HT-29 (cell line): ENCODE results near the gene STRN4. TPM values are rescaled to one million over a fixed set of nuclear protein-coding genes. Genes with fewer than 3 reads are reported as not detected.
"Not testable (repeated sequence)": the region's sequence is repeated elsewhere in the genome, so short reads cannot be mapped to it uniquely, and the experiment has no call there.

Source experiments
- DNase-seq: peaks from one replicate; pipeline ENCODE4 v3.0.0-alpha.2; 2015; ENCODE audit warnings: low spot score
- total RNA-seq: library from RNA; depleted of rRNA; stranded (reverse); fragments of >200 nt; shearing (Covaris generic); gene quantifications from 2 replicates; pipeline ENCODE4 v1.2.3, GENCODE V29; 2014; rRNA removed

Gene STRN4, protein sequence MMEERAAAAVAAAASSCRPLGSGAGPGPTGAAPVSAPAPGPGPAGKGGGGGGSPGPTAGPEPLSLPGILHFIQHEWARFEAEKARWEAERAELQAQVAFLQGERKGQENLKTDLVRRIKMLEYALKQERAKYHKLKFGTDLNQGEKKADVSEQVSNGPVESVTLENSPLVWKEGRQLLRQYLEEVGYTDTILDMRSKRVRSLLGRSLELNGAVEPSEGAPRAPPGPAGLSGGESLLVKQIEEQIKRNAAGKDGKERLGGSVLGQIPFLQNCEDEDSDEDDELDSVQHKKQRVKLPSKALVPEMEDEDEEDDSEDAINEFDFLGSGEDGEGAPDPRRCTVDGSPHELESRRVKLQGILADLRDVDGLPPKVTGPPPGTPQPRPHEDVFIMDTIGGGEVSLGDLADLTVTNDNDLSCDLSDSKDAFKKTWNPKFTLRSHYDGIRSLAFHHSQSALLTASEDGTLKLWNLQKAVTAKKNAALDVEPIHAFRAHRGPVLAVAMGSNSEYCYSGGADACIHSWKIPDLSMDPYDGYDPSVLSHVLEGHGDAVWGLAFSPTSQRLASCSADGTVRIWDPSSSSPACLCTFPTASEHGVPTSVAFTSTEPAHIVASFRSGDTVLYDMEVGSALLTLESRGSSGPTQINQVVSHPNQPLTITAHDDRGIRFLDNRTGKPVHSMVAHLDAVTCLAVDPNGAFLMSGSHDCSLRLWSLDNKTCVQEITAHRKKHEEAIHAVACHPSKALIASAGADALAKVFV
- 229 and 268 TPM in 2 replicates for total RNA-seq

GRCh38 chr19:46746281-46747057 lies at the start of gene STRN4:
Gene STRN4, minus strand, starts transcription at chr19:46746450. Its CDS starts 20 bp downstream, at chr19:46746430.
- DNase-seq: peak; percentile 64

- no peak for DNase-seq
Observed at GRCh38 chr19:46791944-46792343, 45.7 kb upstream of the STRN4 start.

GRCh38 chr19:46789371-46789770 lies 43.1 kb upstream of the STRN4 start:
- no peak for DNase-seq

DNA sequence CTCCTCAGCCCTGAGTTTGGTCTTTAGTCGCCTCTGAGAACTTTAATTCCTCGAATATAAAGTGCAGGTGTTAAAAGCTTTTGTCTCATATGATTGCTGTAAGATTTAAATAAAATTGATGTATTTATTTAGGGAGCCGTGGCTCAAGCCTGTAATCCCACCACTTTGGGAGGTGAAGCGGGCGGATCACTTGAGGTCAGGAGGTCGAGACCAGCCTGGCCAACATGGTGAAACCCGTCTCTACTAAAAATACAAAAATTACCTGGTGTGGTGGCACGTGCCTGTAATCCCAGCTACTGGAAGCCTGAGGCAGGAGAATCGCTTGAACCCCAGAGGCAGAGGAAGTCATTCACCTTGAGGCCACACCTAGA lies 42.7 kb upstream of the STRN4 start:
- no peak for DNase-seq

DNA sequence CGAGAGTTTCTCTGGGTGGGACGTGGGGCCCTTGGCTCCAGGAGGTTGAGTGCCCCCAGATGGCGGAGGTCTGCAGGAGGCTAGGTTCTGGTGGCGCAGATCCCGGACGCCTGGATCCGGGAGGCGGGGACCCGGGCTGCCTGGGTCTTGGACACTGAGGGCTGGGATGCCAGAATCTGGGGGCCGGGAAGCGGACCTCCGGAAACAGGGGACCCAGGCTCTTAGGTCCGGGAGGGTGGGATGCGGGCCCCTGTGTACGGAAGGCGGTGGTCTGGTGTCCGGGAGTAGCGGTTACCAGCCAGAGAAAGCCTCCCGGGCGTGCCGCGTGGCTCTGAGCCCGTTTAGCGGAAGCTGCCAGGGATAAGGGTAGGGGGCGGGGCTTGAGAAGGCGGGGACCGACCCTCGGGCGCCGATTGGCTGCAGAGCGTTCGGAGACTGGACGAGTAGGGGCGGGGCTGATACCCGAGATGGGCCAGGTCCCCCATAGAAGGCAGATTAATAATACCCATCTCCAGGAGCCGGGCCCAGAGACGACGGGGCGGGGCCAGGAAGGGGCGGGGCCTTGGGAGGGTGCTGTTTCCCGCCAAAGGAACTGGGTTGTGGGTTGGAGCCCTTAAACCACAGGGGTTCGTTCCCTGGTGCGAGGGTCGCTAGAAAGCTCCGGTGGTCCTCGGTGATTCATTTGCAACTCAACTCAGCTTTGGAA lies 42.2 kb upstream of the STRN4 start, which contains the start of gene SLC1A5:
SLC1A5 (minus strand) TSS at position 333 of the 706 bp plus-strand sequence. CDS start 629 bp downstream, outside the sequence.
- DNase-seq: peak; percentile 100

DNA sequence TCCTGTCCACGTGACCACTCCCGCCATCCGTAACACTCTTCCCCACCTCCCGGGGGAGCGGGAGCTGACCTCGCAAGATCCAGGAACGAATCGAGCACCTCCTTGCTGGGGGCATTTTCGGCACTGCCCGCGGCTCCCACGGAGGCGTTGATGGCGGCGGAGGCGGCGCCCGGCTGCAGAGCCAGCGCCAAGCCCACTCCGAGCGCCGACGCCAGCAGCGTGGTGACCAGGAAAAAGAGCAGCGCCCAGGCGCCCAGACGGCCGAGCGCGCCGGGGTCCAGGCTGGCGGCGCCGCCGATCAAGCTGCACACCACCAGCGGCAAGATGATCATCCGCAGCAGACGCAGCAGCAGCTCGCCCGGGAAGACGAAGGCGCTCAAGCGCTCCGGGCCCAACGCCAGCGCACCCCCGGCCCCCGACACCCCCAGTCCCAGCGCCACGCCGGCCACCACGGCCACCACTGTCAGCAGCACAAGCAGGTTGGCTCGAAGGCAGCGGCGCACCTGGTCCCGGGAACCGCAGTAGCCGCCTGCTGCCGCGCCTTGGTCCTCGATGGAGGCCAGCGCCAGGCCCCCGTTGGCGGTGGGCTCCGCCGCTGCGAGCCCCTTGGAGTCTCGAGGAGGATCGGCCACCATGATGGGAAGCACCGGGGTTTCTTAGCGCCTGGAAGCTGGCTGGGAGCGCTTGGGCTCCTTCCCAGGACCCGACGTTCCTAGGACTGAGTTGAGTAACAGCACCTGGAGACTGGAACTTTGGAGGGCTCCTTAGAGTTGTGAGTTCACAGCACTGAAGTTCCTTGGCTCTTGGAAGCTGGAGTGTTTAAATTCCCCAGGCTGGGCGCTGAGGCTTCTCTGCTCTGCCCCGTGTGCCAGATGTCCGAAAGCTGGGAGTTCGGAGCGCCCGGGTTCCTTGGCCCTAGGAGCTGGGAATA lies 41.3 kb upstream of the STRN4 start:
- peak; percentile 80 for DNase-seq

GRCh38 chr19:46787040-46787330 lies 40.7 kb upstream of the STRN4 start:
- peak; percentile 84 for DNase-seq

DNA sequence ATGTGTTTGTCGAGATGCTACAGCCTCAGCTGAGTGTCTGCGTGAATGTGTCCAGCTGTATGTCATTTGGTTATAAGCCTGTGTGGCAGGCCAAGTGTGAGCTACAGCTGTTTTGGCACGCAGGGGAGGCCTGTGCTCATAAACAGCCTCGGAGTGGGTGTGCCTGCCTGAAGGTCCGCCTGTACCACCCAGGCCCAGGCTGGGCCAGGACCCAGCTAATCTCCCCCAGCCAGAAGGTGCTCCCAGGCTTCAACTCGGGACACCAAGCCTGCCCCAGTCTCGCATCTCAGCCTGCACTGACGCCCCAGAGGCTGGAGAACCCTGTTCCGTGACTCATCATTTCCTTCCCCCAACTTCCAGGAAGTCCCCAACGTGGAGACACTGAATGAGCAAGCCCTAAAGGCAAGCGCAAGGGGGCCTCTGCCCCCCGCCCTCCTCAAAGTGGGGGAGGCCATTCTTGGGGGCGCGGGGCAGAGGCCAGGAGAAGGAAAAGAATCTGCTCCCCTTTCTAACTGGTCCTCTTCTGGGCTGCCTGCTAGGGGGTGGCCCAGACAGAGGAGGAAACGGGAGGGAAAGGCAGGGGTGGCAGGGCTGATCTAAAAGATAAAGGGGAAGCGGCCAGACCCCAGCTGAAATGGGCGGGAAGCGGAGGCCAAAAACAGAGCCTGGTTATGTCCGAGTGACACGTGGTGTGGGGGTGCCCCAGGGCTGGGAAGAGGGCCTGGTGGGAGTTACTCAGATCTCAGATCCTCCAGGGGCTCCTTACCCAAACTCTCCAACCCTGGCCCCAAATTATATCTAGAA lies 40.2 kb upstream of the STRN4 start:
- DNase-seq: peak; percentile 97

DNA sequence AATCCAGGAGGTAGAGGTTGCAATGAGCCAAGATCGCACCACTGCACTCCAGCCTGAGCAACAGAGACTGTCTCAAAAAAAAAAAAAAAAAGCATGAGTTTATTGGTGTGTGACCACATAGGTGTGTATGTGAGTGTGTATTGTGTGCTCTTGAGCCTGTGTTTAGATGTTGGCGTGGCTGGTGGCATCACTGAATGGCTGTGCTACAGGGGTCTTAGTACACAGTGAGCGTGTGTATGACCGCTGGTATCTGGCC lies 39.7 kb upstream of the STRN4 start:
- no peak for DNase-seq

- DNase-seq: no peak
Observed at GRCh38 chr19:46785054-46785979, 39.1 kb upstream of the STRN4 start.

DNA sequence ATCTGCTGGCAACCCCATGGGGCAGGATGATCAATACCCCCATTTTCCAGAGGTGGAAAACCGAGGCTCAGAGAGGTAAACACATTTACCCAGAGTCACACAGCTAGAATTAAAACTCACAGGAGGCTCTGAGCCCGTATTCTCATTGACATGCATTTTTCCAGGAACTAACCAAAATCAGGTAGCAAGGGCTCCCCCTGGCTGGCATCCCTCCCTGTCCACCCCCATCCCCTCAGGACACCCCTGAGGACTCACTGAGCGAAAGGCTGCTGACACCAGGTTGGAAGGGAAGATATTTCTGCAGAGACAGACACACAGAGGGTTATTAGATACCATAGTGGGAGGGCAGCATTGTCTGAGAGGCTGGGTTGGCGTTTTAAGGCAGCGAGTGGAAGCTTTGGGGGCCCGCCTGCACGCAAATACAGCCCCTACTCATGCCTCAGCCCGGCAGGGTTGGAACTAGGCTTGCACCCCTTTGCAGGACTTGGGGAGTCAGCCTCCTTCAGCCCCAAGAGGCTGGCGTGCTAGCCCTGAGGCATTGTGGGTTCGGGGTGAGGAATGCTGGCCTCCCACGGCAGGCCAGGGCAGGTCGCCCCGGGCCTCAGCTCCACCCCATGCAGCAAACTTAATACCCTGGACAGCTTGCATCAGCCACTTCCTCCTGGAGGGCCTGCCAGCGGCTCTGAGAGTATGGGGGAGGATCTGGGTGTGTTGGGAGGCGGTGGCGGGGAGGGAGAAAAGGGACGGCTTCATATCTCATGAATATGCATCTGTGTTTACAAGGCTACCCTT lies 38.2 kb upstream of the STRN4 start:
- peak; percentile 99 for DNase-seq

DNA sequence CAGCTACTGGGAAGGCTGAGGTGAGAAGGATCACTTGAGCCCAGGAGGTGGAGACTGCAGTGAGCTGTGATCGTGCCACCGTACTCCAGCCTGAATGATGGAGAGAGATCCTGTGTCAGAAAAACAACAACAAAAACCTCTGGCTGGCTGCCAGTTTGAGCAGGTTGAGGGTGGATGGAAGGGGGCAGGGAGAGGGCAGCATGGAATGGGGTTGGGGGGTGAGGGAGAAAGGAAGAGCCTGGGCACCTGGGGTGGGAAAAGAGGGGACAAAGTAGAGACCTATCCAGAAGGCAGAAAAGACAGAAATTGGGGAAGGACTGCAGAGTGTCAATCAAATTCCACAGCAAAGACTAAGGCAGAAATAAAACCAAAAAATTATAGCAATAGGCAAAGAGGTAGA lies 37.4 kb upstream of the STRN4 start:
- no peak for DNase-seq

DNA sequence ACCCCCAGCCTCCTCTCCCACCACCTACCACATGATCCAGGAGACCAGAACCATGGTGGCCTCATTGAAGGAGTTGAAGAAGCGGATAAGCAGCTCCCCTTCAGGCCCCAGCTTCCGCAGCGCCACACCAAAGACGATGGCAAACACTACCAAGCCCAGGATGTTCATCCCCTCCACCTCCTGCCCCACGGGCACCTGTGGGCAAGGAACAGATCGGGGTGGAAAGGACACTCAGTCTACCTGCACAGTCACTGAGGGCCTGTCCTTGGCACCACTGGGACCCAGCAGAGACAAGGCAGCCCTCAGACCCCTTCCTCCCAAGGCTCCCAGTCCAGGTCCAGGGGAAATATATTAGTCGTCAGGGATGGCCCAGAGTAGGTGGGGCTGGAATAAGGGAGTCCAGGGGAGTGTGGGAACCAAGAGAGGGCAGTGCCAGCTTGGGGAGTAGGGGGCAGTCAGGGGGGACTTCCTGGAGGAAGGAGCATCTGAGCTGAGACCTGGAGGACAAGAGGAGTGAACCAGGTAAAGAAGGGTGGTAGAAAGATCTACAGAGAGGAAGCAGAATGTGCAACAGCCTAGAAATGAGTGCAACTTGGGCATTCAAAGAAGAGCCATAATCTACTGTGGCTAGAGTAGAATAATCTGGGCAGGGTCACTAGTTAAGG lies 36.2 kb upstream of the STRN4 start:
- no peak for DNase-seq

GRCh38 chr19:46777956-46778645 lies 31.9 kb upstream of the STRN4 start:
- not testable (repeated sequence) for DNase-seq

- no peak for DNase-seq
Observed at GRCh38 chr19:46776927-46777911, 31.0 kb upstream of the STRN4 start.
